ENCODE data around the gene ACACB.
A peak's percentile ranks its signal among the peaks of the same experiment; 100 is the strongest.

Gene ACACB

GRCh38 chr12:109092497-109093021 lies 23.8 kb upstream of the ACACB start:
- H3K4me1 ChIP-seq (ENCODE audit: insufficient read depth, low read length, severe bottlenecking), result peaks cover 48% of the 10 kb centered on the region
- H3K4me2 ChIP-seq (ENCODE audit: low read length), result peak overlapping the region; percentile 99
- no peaks in the 10 kb centered on the region for H3K9me3 ChIP-seq (ENCODE audit: low read length)
- TF ChIP-seq EZH2 (IDR thresholded peaks at IDR 0.05; ENCODE audit: borderline replicate concordance, low read length) (no peak), CTCF (IDR thresholded peaks at IDR 0.05; ENCODE audit: low read length) (no peak)
- H3K9ac ChIP-seq (ENCODE audit: low read length), result peak overlapping the region; percentile 98
- H3K9me2 ChIP-seq (ENCODE audit: low read depth, low read length), result no peaks in the 10 kb centered on the region
- H3K27me3 ChIP-seq (ENCODE audit: insufficient read depth, low read length), result no peaks in the 10 kb centered on the region
- H3K4me3 ChIP-seq (ENCODE audit: low read depth, low read length, poor library complexity, severe bottlenecking), result peak overlapping the region; percentile 91
- H4K20me1 ChIP-seq (ENCODE audit: insufficient read depth, low read length), result no peaks in the 10 kb centered on the region
- no peak overlapping the region for H2AFZ ChIP-seq (ENCODE audit: low read length)
- H3K79me2 ChIP-seq (ENCODE audit: insufficient read depth, low read length), result peaks cover 15% of the 10 kb centered on the region
- no peaks in the 10 kb centered on the region for H3F3A ChIP-seq (ENCODE audit: insufficient read depth, low read length)
- H3K27ac ChIP-seq (ENCODE audit: low read depth, low read length, poor library complexity, severe bottlenecking), result peak overlapping the region; percentile 64
- H3K36me3 ChIP-seq (ENCODE audit: insufficient read depth, low read length), result peaks cover 23% of the 10 kb centered on the region; the same call in 1 of the 2 replicates

- peak within 1 kb of the TSS; percentile 64 for H3K27ac ChIP-seq (ENCODE audit: low read depth, low read length, poor library complexity, severe bottlenecking)
- H3F3A ChIP-seq (ENCODE audit: insufficient read depth, low read length), result no peaks in the 10 kb centered on the region
- H3K4me3 ChIP-seq (ENCODE audit: low read depth, low read length, poor library complexity, severe bottlenecking), result peak within 1 kb of the TSS; percentile 91
- peak; percentile 60 for TF ChIP-seq CTCF (IDR thresholded peaks at IDR 0.05; ENCODE audit: low read length)
- TF ChIP-seq EZH2 (IDR thresholded peaks at IDR 0.05; ENCODE audit: borderline replicate concordance, low read length), result no peak
- H3K4me2 ChIP-seq (ENCODE audit: low read length), result peak within 1 kb of the TSS; percentile 99
- H3K9me2 ChIP-seq (ENCODE audit: low read depth, low read length), result no peaks in the 10 kb centered on the region
- H3K4me1 ChIP-seq (ENCODE audit: insufficient read depth, low read length, severe bottlenecking), result peaks cover 48% of the 10 kb centered on the region
- peak within 1 kb of the TSS; percentile 98 for H3K9ac ChIP-seq (ENCODE audit: low read length)
- peaks cover 17% of the 10 kb centered on the region for H3K36me3 ChIP-seq (ENCODE audit: insufficient read depth, low read length)
- no peaks in the 10 kb centered on the region for H3K9me3 ChIP-seq (ENCODE audit: low read length)
- H3K79me2 ChIP-seq (ENCODE audit: insufficient read depth, low read length), result peaks cover 15% of the 10 kb centered on the region
- H4K20me1 ChIP-seq (ENCODE audit: insufficient read depth, low read length), result no peaks in the 10 kb centered on the region
- no peak within 1 kb of the TSS for H2AFZ ChIP-seq (ENCODE audit: low read length)
- H3K27me3 ChIP-seq (ENCODE audit: insufficient read depth, low read length), result no peaks in the 10 kb centered on the region
Observed at GRCh38 chr12:109093022-109093918, 23.1 kb upstream of the ACACB start, which contains the start of gene ALKBH2. ALKBH2 (minus strand) TSS chr12:109093472; CDS start chr12:109092786, 686 bp downstream.

GRCh38 chr12:109097140-109097434 lies 19.3 kb upstream of the ACACB start:
- H3K27me3 ChIP-seq (ENCODE audit: insufficient read depth, low read length), result no peaks in the 10 kb centered on the region
- H3K9me2 ChIP-seq (ENCODE audit: low read depth, low read length), result no peaks in the 10 kb centered on the region
- H2AFZ ChIP-seq (ENCODE audit: low read length), result no peak overlapping the region
- H3F3A ChIP-seq (ENCODE audit: insufficient read depth, low read length), result no peaks in the 10 kb centered on the region
- H3K9me3 ChIP-seq (ENCODE audit: low read length), result no peaks in the 10 kb centered on the region
- H3K4me3 ChIP-seq (ENCODE audit: low read depth, low read length, poor library complexity, severe bottlenecking), result peak overlapping the region; percentile 96
- peak overlapping the region; percentile 93 for H3K9ac ChIP-seq (ENCODE audit: low read length)
- H3K79me2 ChIP-seq (ENCODE audit: insufficient read depth, low read length), result peaks cover 10% of the 10 kb centered on the region
- H3K4me2 ChIP-seq (ENCODE audit: low read length), result peak overlapping the region; percentile 85
- H4K20me1 ChIP-seq (ENCODE audit: insufficient read depth, low read length), result no peaks in the 10 kb centered on the region
- H3K4me1 ChIP-seq (ENCODE audit: insufficient read depth, low read length, severe bottlenecking), result peaks cover 39% of the 10 kb centered on the region
- H3K36me3 ChIP-seq (ENCODE audit: insufficient read depth, low read length), result peaks cover 33% of the 10 kb centered on the region
- H3K27ac ChIP-seq (ENCODE audit: low read depth, low read length, poor library complexity, severe bottlenecking), result peak overlapping the region; percentile 86
- no peak for TF ChIP-seq EZH2 (IDR thresholded peaks at IDR 0.05; ENCODE audit: borderline replicate concordance, low read length)
- TF ChIP-seq CTCF (IDR thresholded peaks at IDR 0.05; ENCODE audit: low read length), result no peak

Data from OCI-LY1 (cell line).